SK-N-SH (cell line): ENCODE data around the gene ABHD12. TPM values are rescaled to one million over a fixed set of nuclear protein-coding genes. Genes with fewer than 3 reads are reported as not detected.

Source experiments
- CTCF ChIA-PET: fragments of 300-600, 350-600 bp; formaldehyde crosslinking; extraction: SDS; loops from one replicate; lab custom pipeline; 2021; lab: Yijun Ruan, JAX
- POLR2A ChIA-PET: fragments of 350-600 bp; sonication (Branson Sonifier 250); formaldehyde crosslinking; extraction: SDS; loops from one replicate; lab custom pipeline; 2020; ENCODE audit warnings: antibody characterized with exemption, inconsistent platforms; lab: Yijun Ruan, JAX
- DNase-seq: peaks from one replicate; pipeline ENCODE4 v3.0.0; 2012
- H2AFZ ChIP-seq: fragments of 200-600 bp; sonication (generic); 2 replicates; pipeline ENCODE4 v1.8.1; 2016; ENCODE audit warnings: antibody characterized with exemption, mild to moderate bottlenecking, low read depth
- H3F3A ChIP-seq: fragments of 200-600 bp; sonication (generic); replicated peaks from 2 replicates; pipeline ENCODE3; 2016; ENCODE audit warnings: antibody characterized with exemption, mild to moderate bottlenecking; ENCODE audit not compliant: insufficient read depth
- H3K27ac ChIP-seq, 2 experiments: fragments of 200-500 bp in 1 of 2; fragments of 200-600 bp in 1 of 2; sonication (Bioruptor generic) in 1 of 2; sonication (generic), shearing (Covaris generic) in 1 of 2; 2 replicates each; pipeline versions ENCODE4 v1.5.1 to v1.6.1; 2014 to 2016; ENCODE audit warnings: low read depth in 2 of 2, inconsistent platforms in 1 of 2, low read length in 1 of 2, mild to moderate bottlenecking in 1 of 2, mixed read lengths in 1 of 2
- H3K27me3 ChIP-seq: fragments of 200-600 bp; sonication (generic), shearing (Covaris generic); 2 replicates; pipeline ENCODE4 v1.6.1; 2016; ENCODE audit warnings: mixed run types; ENCODE audit not compliant: insufficient read depth
- H3K36me3 ChIP-seq, 2 experiments: fragments of 200-500 bp in 1 of 2; fragments of 200-600 bp in 1 of 2; sonication (Bioruptor generic) in 1 of 2; sonication (generic) in 1 of 2; replicated peaks in 1 of 2; 2 replicates each; pipeline versions ENCODE3 to v1.5.1; 2014 to 2016; ENCODE audit warnings: low read length in 1 of 2, mild to moderate bottlenecking in 1 of 2; ENCODE audit not compliant: insufficient read depth in 2 of 2, control insufficient read depth in 1 of 2
- H3K4me1 ChIP-seq, 2 experiments: fragments of 200-500 bp in 1 of 2; fragments of 200-600 bp in 1 of 2; sonication (Bioruptor generic) in 1 of 2; sonication (generic), shearing (Covaris generic) in 1 of 2; 2 replicates each; pipeline versions ENCODE4 v1.5.1 to v1.6.1; 2014 to 2016; ENCODE audit warnings: low read depth in 1 of 2, low read length in 1 of 2, mixed run types in 1 of 2; ENCODE audit not compliant: insufficient read depth in 2 of 2, control insufficient read depth in 1 of 2
- H3K4me2 ChIP-seq: fragments of 200-600 bp; sonication (generic), shearing (Covaris generic); 2 replicates; pipeline ENCODE4 v1.6.1; 2017; ENCODE audit warnings: mixed run types
- H3K4me3 ChIP-seq, 2 experiments: fragments of 200-500 bp in 1 of 2; fragments of 200-600 bp in 1 of 2; sonication (Bioruptor generic) in 1 of 2; sonication (generic), shearing (Covaris generic) in 1 of 2; 2 replicates each; pipeline versions ENCODE4 v1.5.1 to v1.8.1; 2014 to 2016; ENCODE audit warnings: low read depth in 2 of 2, inconsistent platforms in 1 of 2, low read length in 1 of 2, mild to moderate bottlenecking in 1 of 2, mixed read lengths in 1 of 2, moderate library complexity in 1 of 2
- H3K79me2 ChIP-seq: fragments of 200-600 bp; sonication (generic); 2 replicates; pipeline ENCODE4 v1.8.1; 2017; ENCODE audit warnings: mild to moderate bottlenecking; ENCODE audit not compliant: insufficient read depth
- H3K9ac ChIP-seq: fragments of 200-600 bp; sonication (generic); 2 replicates; pipeline ENCODE4 v1.6.1; 2017; ENCODE audit warnings: mixed run types
- H3K9me2 ChIP-seq: fragments of 200-600 bp; sonication (generic); 2 replicates; pipeline ENCODE4 v1.6.1; 2017; ENCODE audit warnings: mixed run types
- H3K9me3 ChIP-seq: fragments of 200-600 bp; sonication (generic); 2 replicates; pipeline ENCODE4 v1.6.1; 2017; ENCODE audit warnings: mixed run types, mild to moderate bottlenecking, moderate library complexity
- H4K20me1 ChIP-seq: fragments of 200-600 bp; sonication (generic); 2 replicates; pipeline ENCODE4 v1.6.1; 2017; ENCODE audit warnings: mild to moderate bottlenecking, mixed run types; ENCODE audit not compliant: insufficient read depth
- ELF1 ChIP-seq: IDR thresholded peaks from 2 replicates; pipeline ENCODE4 v1.4.0; 2012
- EP300 ChIP-seq, 2 experiments: IDR thresholded peaks; 2 replicates each; pipeline versions ENCODE4 v1.4.0 to v1.6.1; 2012; ENCODE audit warnings: borderline replicate concordance in 1 of 2, low read depth in 1 of 2, low read length in 1 of 2
- FOXJ3 ChIP-seq: sonication (generic); formaldehyde crosslinking; IDR thresholded peaks from 2 replicates; pipeline ENCODE4 v1.5.1; 2020; ENCODE audit warnings: mild to moderate bottlenecking, missing genetic modification reagents
- MAX ChIP-seq: IDR thresholded peaks from 2 replicates; pipeline ENCODE4 v1.4.0; 2012; ENCODE audit warnings: low read depth
- NRF1 ChIP-seq: IDR thresholded peaks from 2 replicates; pipeline ENCODE4 v1.6.1; 2012; ENCODE audit warnings: low read depth, mild to moderate bottlenecking, low read length
- RAD21 ChIP-seq: IDR thresholded peaks from 2 replicates; pipeline ENCODE4 v1.6.1; 2012; ENCODE audit warnings: mild to moderate bottlenecking, low read length
- RCOR1 ChIP-seq: fragments of 150-350 bp; IDR thresholded peaks from 2 replicates; pipeline ENCODE4 v1.6.1; 2017; ENCODE audit warnings: antibody characterized with exemption, low read length
- REST ChIP-seq: IDR thresholded peaks from 2 replicates; pipeline ENCODE4 v1.6.1; 2012; ENCODE audit warnings: mild to moderate bottlenecking, low read depth, low read length, moderate library complexity
- RXRA ChIP-seq: IDR thresholded peaks from 2 replicates; pipeline ENCODE4 v1.4.0; 2012; ENCODE audit warnings: low read depth, mild to moderate bottlenecking, borderline replicate concordance
- SIN3A ChIP-seq: IDR thresholded peaks from 2 replicates; pipeline ENCODE4 v1.6.1; 2012; ENCODE audit warnings: low read depth, mild to moderate bottlenecking, low read length, moderate library complexity, borderline replicate concordance
- SMC3 ChIP-seq: IDR thresholded peaks from 2 replicates; pipeline ENCODE4 v1.6.1; 2012; ENCODE audit warnings: low read depth, low read length, improper control_type of control experiment
- YY1 ChIP-seq: IDR thresholded peaks from 2 replicates; pipeline ENCODE4 v1.4.0; 2012; ENCODE audit warnings: low read depth, mild to moderate bottlenecking
- WGBS: methylation state at CpG from one replicate; pipeline ENCODE4 v1.1.6; 2017; ENCODE audit warnings: low lambda C conversion rate; 5-methylcytosine and 5-hydroxymethylcytosine counted together
- polyA plus RNA-seq, 3 experiments: library from polyadenylated mRNA; depleted of rRNA; stranded (reverse); fragments of >200 nt; gene quantifications; 2 replicates each; pipeline ENCODE4 v1.2.3, GENCODE V29; 2012
- TF ChIP-seq, protein P1 (sequence below): IDR thresholded peaks from 2 replicates; pipeline ENCODE4; 2012

ABHD12 gene
- polyA plus RNA-seq, 1 of the 3 experiments (the other 2 are of a cell fraction): 33.5 TPM

DNA sequence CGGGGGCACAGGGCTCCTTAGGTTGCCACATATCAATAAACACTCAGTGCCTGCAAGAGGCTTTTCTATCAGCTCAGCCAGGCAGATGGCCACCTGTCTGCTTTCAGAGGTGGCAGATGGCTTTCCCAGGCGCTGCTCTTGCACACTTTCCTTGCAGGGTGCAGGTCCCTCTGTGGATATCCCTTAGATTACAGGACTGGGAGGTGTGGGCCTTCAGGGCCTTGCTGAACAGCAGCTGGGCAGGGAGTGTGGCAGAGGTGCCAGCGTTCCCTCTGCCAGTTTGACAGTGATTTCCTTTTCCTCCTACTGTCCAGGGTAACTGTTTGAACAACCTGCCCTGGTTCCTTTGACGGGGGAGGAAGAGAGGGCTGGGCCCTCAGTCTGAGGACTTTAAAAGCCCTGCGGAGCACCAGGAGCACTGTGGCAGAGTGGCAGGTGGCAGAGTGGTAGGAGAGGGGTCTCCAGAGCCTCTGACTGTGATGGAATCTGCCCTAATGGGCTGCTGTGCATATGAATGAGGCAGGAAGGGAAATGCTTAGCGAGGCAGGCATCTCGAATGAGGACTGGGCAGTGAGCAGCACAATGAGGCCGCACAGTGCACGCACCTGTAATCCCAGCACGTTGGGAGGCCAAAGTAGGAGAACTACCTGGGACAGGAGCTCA lies 34.2 kb downstream of the ABHD12 start:
- H3K4me2 ChIP-seq: no peak overlapping the region
- H3K4me3 ChIP-seq: no peak overlapping the region
- no peak overlapping the region; a peak in 1 of 4 replicates for H3K27ac ChIP-seq
- CTCF ChIA-PET: interaction anchor here (1.0 kb wide), 1 partner anchor 13 kb away, joined by 3 read pairs; no protein-coding TSS in a partner anchor
- H3K27me3 ChIP-seq: no peaks in the 10 kb centered on the region
- peaks cover 45% of the 10 kb centered on the region for H3K79me2 ChIP-seq
- POLR2A ChIA-PET: no interaction called here
- peaks cover 9 to 15% of the 10 kb centered on the region in 2 experiments; a peak in 2 of 4 replicates for H3K4me1 ChIP-seq
- no peak overlapping the region for H3K9ac ChIP-seq
- H4K20me1 ChIP-seq: no peaks in the 10 kb centered on the region
- no peaks in the 10 kb centered on the region; the same call in 1 of the 2 replicates for H3K9me2 ChIP-seq
- H3K36me3 ChIP-seq: no peaks in the 10 kb centered on the region
- TF ChIP-seq SMC3: no peak
- no peak for TF ChIP-seq MAX
- TF ChIP-seq NRF1: no peak
- no peak for TF ChIP-seq SIN3A
- peaks cover 12% of the 10 kb centered on the region for H3F3A ChIP-seq
- no peaks in the 10 kb centered on the region for H3K9me3 ChIP-seq
- H2AFZ ChIP-seq: no peak overlapping the region
- DNase-seq: peak; percentile 23
- 88% methylated on average over 9 of the region's 10 CpGs for WGBS

- Histone ChIP-seq H3K36me3 (no peaks in the 10 kb centered on the region), H3K9ac (no peak overlapping the region), H3K79me2 (peaks cover 45% of the 10 kb centered on the region), H3K4me3 (no peak overlapping the region), H3K4me1 (peaks cover 4 to 15% of the 10 kb centered on the region in 2 experiments; a peak in 2 of 4 replicates), H3K27ac (no peak overlapping the region), H3F3A (peaks cover 10% of the 10 kb centered on the region), H3K9me2 (no peaks in the 10 kb centered on the region; the same call in 1 of the 2 replicates), H3K4me2 (no peak overlapping the region), H4K20me1 (no peaks in the 10 kb centered on the region), H2AFZ (no peak overlapping the region), H3K9me3 (no peaks in the 10 kb centered on the region), H3K27me3 (no peaks in the 10 kb centered on the region)
- DNase-seq: no peak
- WGBS: 100% methylated on average over 2 of the region's 2 CpGs
- TF ChIP-seq SIN3A (no peak), RAD21 (no peak), EP300 (IDR thresholded peaks at IDR 0.05; ENCODE audit: borderline replicate concordance in 1 of 2, low read depth in 1 of 2, low read length in 1 of 2) (no peak), YY1 (no peak), RXRA (no peak), ELF1 (no peak), FOXJ3 (CRISPR knock-in tag) (no peak), RCOR1 (no peak), REST (no peak)
- TF ChIP-seq, protein P1, sequence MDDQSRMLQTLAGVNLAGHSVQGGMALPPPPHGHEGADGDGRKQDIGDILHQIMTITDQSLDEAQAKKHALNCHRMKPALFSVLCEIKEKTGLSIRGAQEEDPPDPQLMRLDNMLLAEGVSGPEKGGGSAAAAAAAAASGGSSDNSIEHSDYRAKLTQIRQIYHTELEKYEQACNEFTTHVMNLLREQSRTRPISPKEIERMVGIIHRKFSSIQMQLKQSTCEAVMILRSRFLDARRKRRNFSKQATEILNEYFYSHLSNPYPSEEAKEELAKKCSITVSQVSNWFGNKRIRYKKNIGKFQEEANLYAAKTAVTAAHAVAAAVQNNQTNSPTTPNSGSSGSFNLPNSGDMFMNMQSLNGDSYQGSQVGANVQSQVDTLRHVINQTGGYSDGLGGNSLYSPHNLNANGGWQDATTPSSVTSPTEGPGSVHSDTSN: no peak
- ChIA-PET CTCF (interaction anchor here (1.0 kb wide), 1 partner anchor 13 kb away, joined by 3 read pairs; no protein-coding TSS in a partner anchor), POLR2A (no interaction called here)
Measured at GRCh38 chr20:25355866-25356265, 34.8 kb downstream of the ABHD12 start.
